Testis (tissue), 3 donors: ENCODE data around the gene DMRTA2. TPM values are rescaled to one million over a fixed set of nuclear protein-coding genes. Genes with fewer than 3 reads are reported as not detected.

ENCODE experiments used
- DNase-seq: peaks from one replicate; pipeline ENCODE4 v3.0.0-alpha.2; 2019
- H3K27ac ChIP-seq, 2 donors: fragments of 200-600 bp; sonication (generic); one replicate each; pipeline ENCODE4 v1.5.1; 2019
- H3K27me3 ChIP-seq: fragments of 200-600 bp; sonication (generic); one replicate; pipeline ENCODE4 v1.5.1; 2019
- H3K36me3 ChIP-seq: fragments of 200-600 bp; sonication (generic); one replicate; pipeline ENCODE4 v1.5.1; 2017; ENCODE audit warnings: low read depth; ENCODE audit errors: missing control alignments
- H3K4me1 ChIP-seq: fragments of 200-600 bp; sonication (generic); one replicate; pipeline ENCODE4 v1.5.1; 2019
- H3K4me3 ChIP-seq, 2 donors: fragments of 200-600 bp; sonication (generic); one replicate each; pipeline ENCODE4 v1.5.1; 2017 to 2019
- H3K9me3 ChIP-seq: fragments of 200-600 bp; sonication (generic); one replicate; pipeline ENCODE4 v1.5.1; 2017
- CTCF ChIP-seq, 3 experiments: fragments of 450-650 bp in 2 of 3; fragments of 200-600 bp in 1 of 3; sonication (generic) in 1 of 3; IDR thresholded peaks; one replicate each; pipeline ENCODE4 v1.5.1; 2016 to 2019; ENCODE audit warnings: antibody characterized with exemption in 3 of 3, mild to moderate bottlenecking in 2 of 3, moderate library complexity in 1 of 3
- POLR2A ChIP-seq: fragments of 450-650 bp; IDR thresholded peaks from one replicate; pipeline ENCODE4 v1.6.1; 2017; ENCODE audit warnings: antibody characterized with exemption, mild to moderate bottlenecking, moderate library complexity
- WGBS, 2 donors: methylation state at CpG; one replicate each; pipeline ENCODE4 v1.1.5; 2018; 5-methylcytosine and 5-hydroxymethylcytosine counted together
- intact Hi-C: fragments of 100-400 bp; cut with DNase I; formaldehyde crosslinking; loops from one replicate; pipeline ENCODE4 v1.15.1; 2023; ENCODE audit warnings: low total_unique reads
- polyA plus RNA-seq: library from polyadenylated mRNA; stranded (reverse); fragments of 350-450 nt; fragmentation: Illumina TruSeq; extraction: RNeasy Lipid Tissue Mini Kit (QIAGEN cat#74804); gene quantifications from one replicate; pipeline ENCODE4 v1.2.3, GENCODE V29; 2014; ENCODE audit warnings: low read depth, low replicate concordance; ENCODE audit not compliant: insufficient read depth
- total RNA-seq, 2 donors: library from RNA; depleted of rRNA; stranded (reverse); fragments of >200 nt; gene quantifications; one replicate each; pipeline ENCODE4 v1.2.3, GENCODE V29; 2016

DMRTA2 gene
- total and polyA plus RNA-seq, 3 donors from 2014 or later = 1.2 to 5.1 (median 3.5) TPM

GRCh38 chr1:50427086-50427817 lies 4.0 kb upstream of the DMRTA2 start:
- no peak for DNase-seq

DNA sequence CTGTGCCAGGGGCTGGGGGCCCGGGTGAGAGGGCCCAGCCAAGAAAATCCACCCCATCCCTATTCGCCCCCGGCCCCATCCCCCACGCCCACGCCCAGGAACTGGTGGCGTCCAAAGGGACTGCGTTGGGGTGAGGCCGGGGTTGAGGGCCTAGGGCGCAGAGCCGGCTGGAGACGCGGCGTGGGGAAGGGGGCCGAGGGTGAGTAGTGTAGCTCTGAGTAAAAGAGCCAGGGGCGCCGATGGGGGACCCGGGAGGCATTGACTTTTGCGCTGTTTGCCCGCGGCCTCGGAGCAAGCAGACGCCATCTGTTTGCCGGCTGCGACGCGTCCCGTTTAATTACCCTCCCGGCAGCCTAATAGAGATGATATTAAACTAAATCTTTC lies 3.5 kb upstream of the DMRTA2 start:
- H3K27ac ChIP-seq = no peak overlapping the region
- H3K4me1 ChIP-seq = peaks cover 11% of the 10 kb centered on the region
- no peaks in the 10 kb centered on the region for H3K27me3 ChIP-seq
- no peak for DNase-seq
- no peak overlapping the region for H3K4me3 ChIP-seq
- H3K9me3 ChIP-seq = no peaks in the 10 kb centered on the region
- no peaks in the 10 kb centered on the region for H3K36me3 ChIP-seq
- WGBS, 2 donors = 3 to 4% methylated on average over 16 to 28 of the region's 28 CpGs
- no peak for TF ChIP-seq CTCF (IDR thresholded peaks at IDR 0.05)
- intact Hi-C loops = no loop called here

More at GRCh38 chr1:50427086-50427817, 4.0 kb upstream of the DMRTA2 start:
- WGBS, 2 donors = 7 to 8% methylated on average over 44 of the region's 44 CpGs
- H3K27me3 ChIP-seq = no peaks in the 10 kb centered on the region
- H3K27ac ChIP-seq = no peak overlapping the region
- H3K4me1 ChIP-seq = peaks cover 11% of the 10 kb centered on the region
- H3K4me3 ChIP-seq = no peak overlapping the region
- H3K9me3 ChIP-seq = no peaks in the 10 kb centered on the region
- no peaks in the 10 kb centered on the region for H3K36me3 ChIP-seq
- intact Hi-C loops = no loop called here
- TF ChIP-seq CTCF (IDR thresholded peaks at IDR 0.05) (no peak), POLR2A (no peak)

GRCh38 chr1:50426108-50426700 lies 3.0 kb upstream of the DMRTA2 start:
- no peak overlapping the region for H3K27ac ChIP-seq
- DNase-seq = no peak
- no peaks in the 10 kb centered on the region for H3K27me3 ChIP-seq
- intact Hi-C loops = no loop called here
- H3K4me3 ChIP-seq = no peak overlapping the region
- no peaks in the 10 kb centered on the region for H3K9me3 ChIP-seq
- 9 to 16% methylated on average over 14 to 20 of the region's 20 CpGs for WGBS, 2 donors
- no peaks in the 10 kb centered on the region for H3K36me3 ChIP-seq
- H3K4me1 ChIP-seq = peaks cover 11% of the 10 kb centered on the region
- TF ChIP-seq POLR2A (no peak), CTCF (IDR thresholded peaks at IDR 0.05) (no peak)

DNA sequence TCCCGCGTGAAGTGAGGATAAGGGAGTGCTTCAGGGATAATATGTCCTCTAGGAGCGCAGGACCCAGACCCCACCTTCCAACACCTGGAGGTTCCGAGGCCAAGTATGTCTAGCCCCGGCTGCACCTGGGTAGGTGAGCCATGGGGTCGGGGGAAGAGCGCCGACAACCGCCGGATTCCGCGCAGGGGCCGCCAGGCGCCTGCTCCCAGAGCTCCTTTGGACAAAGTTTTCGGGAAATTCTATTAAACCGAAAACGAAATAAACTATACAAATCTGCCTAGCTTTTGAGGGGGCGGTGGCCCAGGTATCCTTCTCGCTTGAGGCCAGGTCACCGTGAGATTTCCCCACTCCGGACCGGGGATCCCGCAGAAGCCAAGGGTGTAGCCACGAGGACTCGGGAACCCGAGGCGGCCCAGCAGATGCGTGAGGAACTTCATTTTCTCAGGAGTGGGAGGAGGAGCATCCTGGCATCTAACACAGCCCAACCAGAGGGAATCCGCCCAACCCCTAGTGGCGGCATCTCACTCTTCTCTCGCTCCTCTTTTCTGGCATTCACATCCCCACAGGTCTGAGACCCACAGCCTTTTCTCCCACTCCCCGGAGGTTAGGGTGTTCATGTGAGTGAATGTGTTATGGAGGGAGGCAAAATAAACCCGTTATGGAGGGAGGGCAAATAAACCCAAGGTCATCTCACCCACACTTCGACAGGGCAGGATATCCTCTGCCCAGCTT lies 2.3 kb upstream of the DMRTA2 start:
- Histone ChIP-seq H3K4me1 (peaks cover 11% of the 10 kb centered on the region), H3K27me3 (no peaks in the 10 kb centered on the region), H3K9me3 (no peaks in the 10 kb centered on the region), H3K36me3 (no peaks in the 10 kb centered on the region), H3K27ac (no peak overlapping the region), H3K4me3 (peak overlapping the region in 1 of 2 donors; percentile 3)
- intact Hi-C loops = no loop called here
- no peak for TF ChIP-seq POLR2A
- TF ChIP-seq CTCF (IDR thresholded peaks at IDR 0.05) = no peak
- WGBS, 2 donors = 6 to 8% methylated on average over 32 to 34 of the region's 34 CpGs
- DNase-seq = no peak
